Tibial nerve (tissue), 3 donors: ENCODE results near the gene SSPN.

Experiments used
- POLR2A ChIP-seq, 2 donors: fragments of 450-650 bp; IDR thresholded peaks; one replicate each; pipeline ENCODE4 v1.6.1; 2017; ENCODE audit warnings: antibody characterized with exemption in 2 of 2, mild to moderate bottlenecking in 2 of 2, moderate library complexity in 2 of 2
- TF ChIP-seq, protein P1 (sequence below), 5 experiments: fragments of 200-600 bp in 3 of 5; fragments of 450-650 bp in 2 of 5; sonication (generic) in 3 of 5; IDR thresholded peaks; one replicate each; pipeline ENCODE4 v1.5.1; 2016 to 2019; ENCODE audit warnings: antibody characterized with exemption in 5 of 5, mild to moderate bottlenecking in 3 of 5, moderate library complexity in 2 of 5

DNA sequence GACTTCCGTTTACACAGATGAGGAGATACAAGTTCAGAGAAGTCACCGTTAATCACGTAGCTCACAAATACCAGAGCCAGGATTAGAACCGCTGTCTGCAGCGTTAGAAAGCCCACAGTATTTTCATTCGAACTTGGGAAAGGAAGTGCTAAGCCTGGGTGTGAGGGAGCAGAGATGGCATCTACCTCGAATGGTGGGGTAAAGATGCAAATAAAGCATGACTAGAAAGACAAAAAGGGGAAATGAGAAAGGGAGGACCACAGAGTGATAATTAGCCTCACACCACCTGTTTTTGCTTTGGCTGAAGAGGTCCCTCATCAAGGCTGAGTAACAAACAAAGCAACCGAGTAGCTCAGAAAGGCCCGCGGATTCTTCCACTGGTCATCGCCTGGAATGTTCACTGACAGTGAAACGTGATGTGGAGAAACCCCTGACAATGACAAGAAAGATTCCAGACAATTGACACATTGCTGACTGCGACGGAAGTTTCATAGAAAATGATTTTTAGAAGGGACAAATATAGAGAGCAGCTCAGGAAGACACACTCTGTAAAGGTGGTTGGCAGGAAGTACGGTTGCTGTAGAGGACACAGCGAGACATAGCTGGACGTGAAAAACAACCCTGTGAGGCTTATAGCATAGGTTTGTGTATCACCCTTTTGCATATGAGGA, 39.0 kb upstream of the SSPN start:
- TF ChIP-seq, protein P1, sequence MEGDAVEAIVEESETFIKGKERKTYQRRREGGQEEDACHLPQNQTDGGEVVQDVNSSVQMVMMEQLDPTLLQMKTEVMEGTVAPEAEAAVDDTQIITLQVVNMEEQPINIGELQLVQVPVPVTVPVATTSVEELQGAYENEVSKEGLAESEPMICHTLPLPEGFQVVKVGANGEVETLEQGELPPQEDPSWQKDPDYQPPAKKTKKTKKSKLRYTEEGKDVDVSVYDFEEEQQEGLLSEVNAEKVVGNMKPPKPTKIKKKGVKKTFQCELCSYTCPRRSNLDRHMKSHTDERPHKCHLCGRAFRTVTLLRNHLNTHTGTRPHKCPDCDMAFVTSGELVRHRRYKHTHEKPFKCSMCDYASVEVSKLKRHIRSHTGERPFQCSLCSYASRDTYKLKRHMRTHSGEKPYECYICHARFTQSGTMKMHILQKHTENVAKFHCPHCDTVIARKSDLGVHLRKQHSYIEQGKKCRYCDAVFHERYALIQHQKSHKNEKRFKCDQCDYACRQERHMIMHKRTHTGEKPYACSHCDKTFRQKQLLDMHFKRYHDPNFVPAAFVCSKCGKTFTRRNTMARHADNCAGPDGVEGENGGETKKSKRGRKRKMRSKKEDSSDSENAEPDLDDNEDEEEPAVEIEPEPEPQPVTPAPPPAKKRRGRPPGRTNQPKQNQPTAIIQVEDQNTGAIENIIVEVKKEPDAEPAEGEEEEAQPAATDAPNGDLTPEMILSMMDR (IDR thresholded peaks at IDR 0.05): no peak
- no peak for TF ChIP-seq POLR2A (IDR thresholded peaks at IDR 0.05)
